H9 (cell line): ENCODE measurements around the gene AWAT2. TPM values are rescaled to one million over a fixed set of nuclear protein-coding genes. Genes with fewer than 3 reads are reported as not detected.

ENCODE experiments used
- DNase-seq: peaks from one replicate; pipeline ENCODE4 v3.0.0-alpha.2; 2017
- H2AFZ ChIP-seq: one replicate; pipeline ENCODE4 v1.6.1; 2013; ENCODE audit warnings: mild to moderate bottlenecking, low read length, control low read depth, moderate library complexity
- H2AK5ac ChIP-seq: 2 replicates; pipeline ENCODE4 v1.6.1; 2013; ENCODE audit warnings: low read length, control low read depth, mixed read lengths; ENCODE audit not compliant: insufficient read length
- H2BK120ac ChIP-seq: one replicate; pipeline ENCODE4 v1.6.1; 2013; ENCODE audit warnings: low read depth, mild to moderate bottlenecking, low read length, control low read depth, inconsistent platforms; ENCODE audit not compliant: poor library complexity, severe bottlenecking
- H2BK12ac ChIP-seq: 2 replicates; pipeline ENCODE4 v1.6.1; 2013; ENCODE audit warnings: low read length, control low read depth, mixed read lengths, low read depth; ENCODE audit not compliant: insufficient read length
- H2BK15ac ChIP-seq: 2 replicates; pipeline ENCODE4 v1.6.1; 2013; ENCODE audit warnings: low read depth, low read length, control low read depth
- H2BK20ac ChIP-seq: one replicate; pipeline ENCODE4 v1.6.1; 2013; ENCODE audit warnings: low read depth, mild to moderate bottlenecking, low read length, control low read depth, inconsistent platforms; ENCODE audit not compliant: poor library complexity, severe bottlenecking
- H2BK5ac ChIP-seq: 2 replicates; pipeline ENCODE4 v1.6.1; 2013; ENCODE audit warnings: low read length, control low read depth, mixed read lengths; ENCODE audit not compliant: insufficient read length
- H3K14ac ChIP-seq: 2 replicates; pipeline ENCODE4 v1.6.1; 2013; ENCODE audit warnings: low read length, control low read depth; ENCODE audit not compliant: insufficient read depth
- H3K18ac ChIP-seq: 2 replicates; pipeline ENCODE4 v1.6.1; 2013; ENCODE audit warnings: low read depth, mild to moderate bottlenecking, mixed read lengths, low read length, control low read depth; ENCODE audit not compliant: insufficient read length
- H3K23ac ChIP-seq: 2 replicates; pipeline ENCODE4 v1.6.1; 2013; ENCODE audit warnings: low read length, control low read depth, mixed read lengths, low read depth; ENCODE audit not compliant: insufficient read length
- H3K23me2 ChIP-seq: 2 replicates; pipeline ENCODE4 v1.6.1; 2013; ENCODE audit warnings: low read depth, mild to moderate bottlenecking, mixed read lengths, low read length, control low read depth; ENCODE audit not compliant: insufficient read length, poor library complexity, severe bottlenecking
- H3K27ac ChIP-seq: 2 replicates; pipeline ENCODE4 v1.5.1; 2013; ENCODE audit warnings: low read length, control low read depth, mixed read lengths, low read depth; ENCODE audit not compliant: insufficient read length
- H3K27me3 ChIP-seq: 2 replicates; pipeline ENCODE4 v1.6.1; 2013; ENCODE audit warnings: low read length, control low read depth, inconsistent platforms; ENCODE audit not compliant: insufficient read depth
- H3K4ac ChIP-seq: 2 replicates; pipeline ENCODE4 v1.6.1; 2013; ENCODE audit warnings: low read depth, mild to moderate bottlenecking, control low read depth, inconsistent platforms, low read length, moderate library complexity
- H3K4me1 ChIP-seq: 2 replicates; pipeline ENCODE4 v1.6.1; 2013; ENCODE audit warnings: low read length, control low read depth, inconsistent platforms; ENCODE audit not compliant: insufficient read depth
- H3K4me2 ChIP-seq: 2 replicates; pipeline ENCODE4 v1.6.1; 2013; ENCODE audit warnings: low read length, control low read depth, mixed read lengths; ENCODE audit not compliant: insufficient read length, insufficient read depth
- H3K56ac ChIP-seq: 2 replicates; pipeline ENCODE4 v1.6.1; 2013; ENCODE audit warnings: low read depth, mild to moderate bottlenecking, mixed read lengths, low read length, control low read depth; ENCODE audit not compliant: insufficient read length
- H3K79me1 ChIP-seq: 2 replicates; pipeline ENCODE4 v1.6.1; 2013; ENCODE audit warnings: low read depth, mild to moderate bottlenecking, moderate library complexity, low read length, control low read depth, inconsistent platforms; ENCODE audit not compliant: insufficient read depth, poor library complexity, severe bottlenecking
- H3K79me2 ChIP-seq: 2 replicates; pipeline ENCODE4 v1.6.1; 2013; ENCODE audit warnings: low read length, control low read depth, inconsistent platforms; ENCODE audit not compliant: insufficient read depth
- H3K9ac ChIP-seq: 2 replicates; pipeline ENCODE4 v1.6.1; 2013; ENCODE audit warnings: low read length, control low read depth, mixed read lengths; ENCODE audit not compliant: insufficient read length; ENCODE audit errors: extremely low read depth
- H3K9me3 ChIP-seq: one replicate; pipeline ENCODE4 v1.6.1; 2013; ENCODE audit warnings: low read depth, low read length, inconsistent platforms; ENCODE audit not compliant: control insufficient read depth
- H3T11ph ChIP-seq: one replicate; pipeline ENCODE4 v1.6.1; 2013; ENCODE audit warnings: mild to moderate bottlenecking, low read length, control low read depth, inconsistent platforms
- H4K20me1 ChIP-seq: one replicate; pipeline ENCODE4 v1.6.1; 2013; ENCODE audit not compliant: control insufficient read depth, insufficient read length, insufficient read depth
- H4K5ac ChIP-seq: 2 replicates; pipeline ENCODE4 v1.6.1; 2013; ENCODE audit warnings: low read depth, mild to moderate bottlenecking, mixed read lengths, low read length, control low read depth; ENCODE audit not compliant: insufficient read length
- H4K8ac ChIP-seq: replicated peaks from 2 replicates; pipeline ENCODE4 v1.6.1; 2013; ENCODE audit warnings: low read length, control low read depth, mixed read lengths, low read depth; ENCODE audit not compliant: insufficient read length
- H4K91ac ChIP-seq: 2 replicates; pipeline ENCODE4 v1.6.1; 2013; ENCODE audit warnings: low read depth, mild to moderate bottlenecking, moderate library complexity, mixed read lengths, low read length, control low read depth; ENCODE audit not compliant: insufficient read length
- H3K27ac Mint-ChIP-seq, 3 experiments: 2 replicates in 2 of 3; 3 replicates in 1 of 3; pipeline ENCODE4 v1.8.0; 2020 to 2021; ENCODE audit warnings: mixed read lengths in 3 of 3, mild to moderate bottlenecking in 1 of 3, moderate library complexity in 1 of 3
- H3K27me3 Mint-ChIP-seq: 2 replicates; pipeline ENCODE4 v1.8.0; 2021; ENCODE audit warnings: low read depth, mild to moderate bottlenecking, moderate library complexity, mixed read lengths
- H3K36me3 Mint-ChIP-seq, 3 experiments: 2 replicates in 2 of 3; 3 replicates in 1 of 3; pipeline ENCODE4 v1.8.0; 2020 to 2021; ENCODE audit warnings: low read depth in 3 of 3, mixed read lengths in 3 of 3; ENCODE audit not compliant: insufficient read depth in 1 of 3
- H3K4me1 Mint-ChIP-seq, 2 experiments: 2 replicates each; pipeline ENCODE4 v1.8.0; 2020; ENCODE audit warnings: mixed read lengths in 2 of 2
- H3K4me3 Mint-ChIP-seq, 2 experiments: 2 replicates in 1 of 2; 3 replicates in 1 of 2; pipeline ENCODE4 v1.8.0; 2020 to 2021; ENCODE audit warnings: mild to moderate bottlenecking in 2 of 2, mixed read lengths in 2 of 2, moderate library complexity in 1 of 2
- H3K9me3 Mint-ChIP-seq, 2 experiments: 2 replicates in 1 of 2; 3 replicates in 1 of 2; pipeline ENCODE4 v1.8.0; 2020; ENCODE audit warnings: mild to moderate bottlenecking in 2 of 2, mixed read lengths in 2 of 2, moderate library complexity in 1 of 2
- CTCF ChIP-seq: fragments of 200-600 bp; sonication (generic); conservative IDR thresholded peaks from 3 replicates; pipeline ENCODE4 v1.8.0; 2021; ENCODE audit warnings: antibody characterized with exemption, mild to moderate bottlenecking
- WGBS: extraction: QIAGEN DNeasy Blood & Tissue Kit; methylation state at CpG from one replicate; pipeline ENCODE4 v1.1.7; 2013; ENCODE audit warnings: missing lambda C conversion rate, low lambda C conversion rate, mixed read lengths; ENCODE audit not compliant: insufficient read length; ENCODE audit errors: extremely low coverage; 5-methylcytosine and 5-hydroxymethylcytosine counted together
- total RNA-seq: library from RNA; stranded (reverse); gene quantifications from 2 replicates; pipeline ENCODE4 v1.2.1, GENCODE V29; 2021

Gene AWAT2
- total RNA-seq, 1 experiment from 2014 or later, result not detected

GRCh38 chrX:70009970-70010369 lies 39.8 kb downstream of the AWAT2 start:
- no peaks in the 10 kb centered on the region for H3K27me3 Mint-ChIP-seq
- DNase-seq, result no peak
- H2AK5ac ChIP-seq, result no peak overlapping the region
- no peak overlapping the region for H2BK12ac ChIP-seq
- no peak overlapping the region for H3K23ac ChIP-seq
- H3K4me2 ChIP-seq, result no peak overlapping the region
- no peak overlapping the region for H3K27ac ChIP-seq
- H3K23me2 ChIP-seq, result no peaks in the 10 kb centered on the region
- no peak overlapping the region for H4K5ac ChIP-seq
- H3K9ac ChIP-seq, result no peak overlapping the region
- H3K36me3 Mint-ChIP-seq, result peaks cover 0 to 5% (median 1%) of the 10 kb centered on the region in 3 experiments; a peak in 5 of 7 replicates
- H2BK5ac ChIP-seq, result no peak overlapping the region
- peaks cover 11% of the 10 kb centered on the region for H3K9me3 ChIP-seq
- H2BK15ac ChIP-seq, result no peak overlapping the region
- no peak overlapping the region for H3K14ac ChIP-seq
- H3K4me1 Mint-ChIP-seq, result peaks cover 0 to 6% of the 10 kb centered on the region in 2 experiments; a peak in 1 of 4 replicates
- H3K79me1 ChIP-seq, result no peaks in the 10 kb centered on the region
- no peak overlapping the region for H2AFZ ChIP-seq
- no peak overlapping the region for H4K8ac ChIP-seq
- no peak overlapping the region for H3K4ac ChIP-seq
- no CpG with 5 or more reads among the region's 2 CpGs for WGBS
- H3K9me3 Mint-ChIP-seq, result peaks cover 65 to 72% of the 10 kb centered on the region in 2 experiments
- H3K4me1 ChIP-seq, result no peaks in the 10 kb centered on the region; the same call in 1 of the 2 replicates
- no peak overlapping the region for H3K56ac ChIP-seq
- H3T11ph ChIP-seq, result no peak overlapping the region
- H3K27me3 ChIP-seq, result no peaks in the 10 kb centered on the region
- H4K20me1 ChIP-seq, result no peaks in the 10 kb centered on the region
- no peak overlapping the region for H2BK20ac ChIP-seq
- no peak overlapping the region for H2BK120ac ChIP-seq
- H3K18ac ChIP-seq, result no peak overlapping the region
- no peak overlapping the region for H3K27ac Mint-ChIP-seq
- TF ChIP-seq CTCF, result no peak
- no peak overlapping the region for H4K91ac ChIP-seq
- no peak overlapping the region for H3K4me3 Mint-ChIP-seq
- H3K79me2 ChIP-seq, result no peaks in the 10 kb centered on the region
